Breast epithelium (tissue), 3 donors: ENCODE data around the gene FAM114A1.

ENCODE experiments used
- CTCF ChIP-seq, 3 donors: fragments of 450-650 bp; IDR thresholded peaks; one replicate each; pipeline ENCODE4 v1.5.1; 2016 to 2017; ENCODE audit warnings: antibody characterized with exemption in 3 of 3, mild to moderate bottlenecking in 3 of 3, moderate library complexity in 3 of 3
- POLR2AphosphoS5 ChIP-seq, 3 donors: sonication (generic); formaldehyde crosslinking; IDR thresholded peaks; one replicate each; pipeline ENCODE4 v1.6.1; 2017; ENCODE audit warnings: antibody characterized with exemption in 3 of 3

GRCh38 chr4:38884254-38884653 lies 16.6 kb downstream of the FAM114A1 start:
- TF ChIP-seq POLR2AphosphoS5 (IDR thresholded peaks at IDR 0.05), result no peak
- TF ChIP-seq CTCF (IDR thresholded peaks at IDR 0.05), result no peak
